Thyroid gland (tissue), 4 donors: ENCODE results near the gene IRS2.

ENCODE experiments used
- CTCF ChIP-seq, 6 experiments: fragments of 200-600 bp in 3 of 6; fragments of 450-650 bp in 3 of 6; sonication (generic) in 3 of 6; IDR thresholded peaks; one replicate each; pipeline ENCODE4 v1.5.1; 2016 to 2019; ENCODE audit warnings: antibody characterized with exemption in 6 of 6, mild to moderate bottlenecking in 2 of 6, inconsistent platforms in 1 of 6, moderate library complexity in 1 of 6
- POLR2A ChIP-seq, 2 donors: fragments of 450-650 bp; IDR thresholded peaks; one replicate each; pipeline ENCODE4 v1.6.1; 2017; ENCODE audit warnings: antibody characterized with exemption in 2 of 2, mild to moderate bottlenecking in 2 of 2, moderate library complexity in 1 of 2

GRCh38 chr13:109758937-109759480 lies 27.4 kb downstream of the IRS2 start:
- TF ChIP-seq CTCF (IDR thresholded peaks at IDR 0.05) (no peak), POLR2A (IDR thresholded peaks at IDR 0.05) (no peak)
